Activated naive CD4-positive, alpha-beta T cell treated with anti-CD3 and anti-CD28 coated beads for 36 hours (primary cell): ENCODE measurements around the gene XIAP. TPM values are rescaled to one million over a fixed set of nuclear protein-coding genes. Genes with fewer than 3 reads are reported as not detected.
"Not testable (repeated sequence)": the region's sequence is repeated elsewhere in the genome, so short reads cannot be mapped to it uniquely, and the experiment has no call there.

ENCODE experiments used
- CTCF ChIA-PET: fragments of 350-600 bp; sonication (Branson Sonifier 250); formaldehyde crosslinking; loops from one replicate; lab custom pipeline; 2021; ENCODE audit warnings: antibody characterized with exemption; lab: Charles Lee
- DNase-seq: peaks from one replicate; pipeline ENCODE4 v3.0.0-alpha.2; 2020
- H3K27ac Mint-ChIP-seq: one replicate; pipeline ENCODE4 v1.8.0; 2021; ENCODE audit warnings: mild to moderate bottlenecking, mixed read lengths
- H3K27me3 Mint-ChIP-seq: one replicate; pipeline ENCODE4 v1.8.0; 2021; ENCODE audit warnings: low read depth, mixed read lengths
- H3K36me3 Mint-ChIP-seq: one replicate; pipeline ENCODE4 v1.8.0; 2021; ENCODE audit warnings: low read depth, mixed read lengths
- H3K4me1 Mint-ChIP-seq: one replicate; pipeline ENCODE4 v1.8.0; 2021; ENCODE audit warnings: low read depth, mixed read lengths
- H3K4me3 Mint-ChIP-seq: one replicate; pipeline ENCODE4 v1.8.0; 2021; ENCODE audit warnings: mild to moderate bottlenecking, moderate library complexity, mixed read lengths
- H3K9me3 Mint-ChIP-seq: one replicate; pipeline ENCODE4 v1.8.0; 2021; ENCODE audit warnings: mixed read lengths
- intact Hi-C: fragments of 100-400 bp; cut with micrococcal nuclease; formaldehyde crosslinking; loops from one replicate; pipeline ENCODE4 v1.15.1; 2023
- total RNA-seq, 2 experiments: library from RNA; stranded (reverse); gene quantifications; one replicate each; pipeline ENCODE4 v1.2.3, GENCODE V29; 2021

The XIAP gene
- total RNA-seq, 2 experiments from 2014 or later = 24.0 to 24.5 TPM

DNA sequence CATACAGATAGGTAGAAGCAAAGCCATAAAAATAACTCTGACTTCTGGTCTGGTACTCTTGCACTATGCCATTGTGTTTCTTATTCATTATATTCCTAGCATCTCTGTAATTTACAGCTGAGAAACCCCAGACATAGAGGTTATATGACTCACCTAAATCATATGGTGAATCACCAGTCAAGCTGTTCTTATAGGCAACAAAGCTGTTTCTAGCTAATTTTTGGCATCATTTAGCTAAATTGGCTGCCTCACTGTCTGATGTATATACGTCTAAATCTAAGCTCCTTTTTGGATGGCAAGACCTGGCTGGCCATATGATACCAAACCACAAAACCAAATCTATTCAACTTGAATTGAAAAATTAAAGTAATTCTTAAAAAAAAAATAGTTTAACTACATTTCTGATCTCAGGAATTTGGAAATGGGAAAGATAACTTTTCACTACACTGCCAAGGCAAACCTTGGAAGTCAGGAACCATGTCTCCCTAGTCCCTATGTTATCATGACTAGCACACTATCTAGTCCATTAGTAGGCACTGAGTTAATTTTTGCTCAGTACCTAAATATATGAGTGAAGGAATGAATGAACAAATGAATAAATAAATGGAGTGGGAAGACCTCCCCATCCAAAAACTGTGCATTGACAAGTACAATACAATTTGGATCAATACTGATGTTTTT is 60.4 kb downstream of the XIAP start:
- Mint-ChIP-seq H3K9me3 (no peaks in the 10 kb centered on the region), H3K36me3 (no peaks in the 10 kb centered on the region), H3K27ac (no peak overlapping the region), H3K4me3 (no peak overlapping the region), H3K4me1 (no peaks in the 10 kb centered on the region), H3K27me3 (no peaks in the 10 kb centered on the region)
- CTCF ChIA-PET = interaction anchor here (0.7 kb wide), 1 partner anchor 1017 kb away, joined by 3 read pairs; no protein-coding TSS in a partner anchor
- intact Hi-C loops = loop anchor here (1.0 kb wide), 1 partner anchor 33 kb away; no protein-coding TSS in a partner anchor
- DNase-seq = no peak

DNA sequence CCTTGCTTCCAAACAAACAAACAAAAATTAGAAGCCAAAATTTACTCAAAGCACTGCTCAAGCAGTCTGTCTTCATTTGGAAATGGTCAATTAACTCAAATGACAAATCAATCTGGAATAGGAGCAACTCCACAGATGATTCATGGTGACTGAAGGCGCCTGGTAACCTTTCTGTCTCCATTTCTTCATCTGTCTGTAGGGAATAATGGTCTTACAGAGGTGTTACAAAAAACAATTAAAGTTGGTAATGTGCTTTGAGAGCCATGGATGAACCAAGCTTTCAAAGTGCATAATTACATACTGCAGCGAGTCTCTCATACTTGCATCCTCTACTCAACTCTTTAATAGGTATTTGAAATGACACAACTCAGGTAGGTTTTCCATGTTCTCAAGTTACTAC is 63.4 kb downstream of the XIAP start:
- Mint-ChIP-seq H3K27me3 (no peaks in the 10 kb centered on the region), H3K4me1 (no peaks in the 10 kb centered on the region), H3K4me3 (no peak overlapping the region), H3K9me3 (no peaks in the 10 kb centered on the region), H3K36me3 (no peaks in the 10 kb centered on the region), H3K27ac (no peak overlapping the region)
- DNase-seq = no peak
- CTCF ChIA-PET = interaction anchor here (0.6 to 1.0 kb wide), 2 partner anchors 87 to 90 kb away, joined by 3 to 4 read pairs; no protein-coding TSS in a partner anchor
- intact Hi-C loops = no loop called here

DNA sequence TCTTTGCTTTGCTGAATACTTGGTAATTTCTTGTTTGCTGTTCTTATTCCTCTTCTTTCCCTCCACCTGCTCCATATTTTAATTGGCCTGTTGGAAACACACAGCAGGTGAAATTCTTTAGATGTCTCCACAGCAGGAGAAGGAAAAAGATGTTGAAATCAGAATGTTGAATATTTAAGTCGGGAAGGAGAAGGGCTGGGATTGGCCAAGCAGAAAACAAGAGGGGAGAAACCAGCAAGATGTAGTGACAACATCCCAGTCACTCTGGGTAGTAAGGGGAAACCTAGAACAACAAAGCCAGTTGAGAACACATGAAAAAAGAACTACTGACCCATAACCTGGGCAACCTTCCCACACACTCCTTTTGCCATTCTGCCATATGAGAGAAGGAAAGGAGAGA is 64.3 kb downstream of the XIAP start:
- Mint-ChIP-seq H3K9me3 (no peaks in the 10 kb centered on the region), H3K4me3 (no peak overlapping the region), H3K4me1 (no peaks in the 10 kb centered on the region), H3K27ac (no peak overlapping the region), H3K36me3 (no peaks in the 10 kb centered on the region), H3K27me3 (no peaks in the 10 kb centered on the region)
- intact Hi-C loops = no loop called here
- CTCF ChIA-PET = no interaction called here
- no peak for DNase-seq

DNA sequence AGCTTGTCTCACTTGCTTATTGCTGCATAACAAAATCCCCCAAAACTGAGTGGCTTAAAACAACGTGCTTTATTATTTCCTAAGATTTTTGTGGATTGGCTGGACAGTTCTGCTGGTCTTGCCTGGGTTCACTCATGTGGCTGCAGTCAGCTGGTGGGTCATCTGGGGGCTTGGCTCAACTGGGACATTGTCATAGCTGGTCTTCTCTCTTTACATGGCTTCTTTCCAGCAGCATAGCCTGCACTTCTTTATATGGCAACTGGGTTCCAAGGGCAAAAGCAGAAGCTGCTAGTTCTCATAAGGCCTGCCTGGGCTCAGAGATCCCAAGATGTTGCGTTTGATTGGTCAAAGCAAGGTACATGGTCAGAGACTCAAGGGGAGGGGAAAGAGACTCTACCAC is 68.0 kb downstream of the XIAP start:
- Mint-ChIP-seq H3K27me3 (no peaks in the 10 kb centered on the region), H3K4me3 (no peak overlapping the region), H3K27ac (no peak overlapping the region), H3K9me3 (no peaks in the 10 kb centered on the region), H3K36me3 (peaks cover 2% of the 10 kb centered on the region), H3K4me1 (no peaks in the 10 kb centered on the region)
- DNase-seq = no peak
- CTCF ChIA-PET = no interaction called here
- intact Hi-C loops = no loop called here

DNA sequence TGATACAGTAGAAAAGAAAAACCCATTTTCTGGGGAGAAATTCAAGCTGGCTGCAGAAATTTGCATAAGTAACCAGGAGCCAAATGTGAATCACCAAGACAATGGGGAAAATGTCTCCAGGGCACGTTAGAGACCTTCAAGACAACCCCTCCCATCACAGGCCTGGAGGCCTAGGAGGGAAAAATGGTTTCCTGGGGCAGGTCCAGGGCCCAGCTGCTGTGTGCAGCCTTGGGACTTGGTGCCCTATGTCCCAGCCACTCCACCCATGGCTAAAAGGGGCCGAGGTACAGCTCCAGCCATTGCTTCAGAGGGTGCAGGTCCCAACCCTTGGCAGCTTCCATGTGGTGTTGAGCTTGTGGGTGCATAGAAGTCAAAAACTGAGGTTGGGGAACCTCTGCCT is 72.2 kb downstream of the XIAP start:
- intact Hi-C loops, CTCF ChIA-PET, H3K36me3 Mint-ChIP-seq: not testable (repeated sequence)

DNA sequence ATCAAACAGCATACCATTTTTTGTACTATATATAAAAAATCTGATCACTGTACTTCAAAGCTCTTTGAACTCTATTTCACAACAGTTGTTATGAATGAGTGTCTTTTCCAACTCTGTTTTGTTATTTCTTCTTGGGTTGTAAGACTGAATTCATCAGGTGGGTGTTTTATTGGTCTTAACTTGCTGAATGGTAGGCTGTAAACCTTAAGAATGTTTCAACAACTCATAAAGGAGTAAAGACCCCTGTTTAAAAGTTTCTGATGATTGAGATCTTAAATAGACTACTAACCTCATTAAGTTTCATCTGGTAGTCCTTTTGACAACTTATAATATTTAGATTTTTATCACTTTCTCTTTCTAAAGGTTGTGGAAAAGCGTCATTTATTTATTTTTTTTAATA is 83.2 kb downstream of the XIAP start:
- no peaks in the 10 kb centered on the region for H3K27me3 Mint-ChIP-seq
- H3K4me3 Mint-ChIP-seq = no peak overlapping the region
- intact Hi-C loops = no loop called here
- H3K4me1 Mint-ChIP-seq = no peaks in the 10 kb centered on the region
- no peaks in the 10 kb centered on the region for H3K9me3 Mint-ChIP-seq
- no peak overlapping the region for H3K27ac Mint-ChIP-seq
- DNase-seq = no peak
- CTCF ChIA-PET = no interaction called here
- H3K36me3 Mint-ChIP-seq = no peaks in the 10 kb centered on the region

More for the DNA sequence above, 72.2 kb downstream of the XIAP start:
- not testable (repeated sequence) for H3K9me3 Mint-ChIP-seq, H3K4me3 Mint-ChIP-seq, DNase-seq, H3K4me1 Mint-ChIP-seq, H3K27me3 Mint-ChIP-seq, H3K27ac Mint-ChIP-seq

DNA sequence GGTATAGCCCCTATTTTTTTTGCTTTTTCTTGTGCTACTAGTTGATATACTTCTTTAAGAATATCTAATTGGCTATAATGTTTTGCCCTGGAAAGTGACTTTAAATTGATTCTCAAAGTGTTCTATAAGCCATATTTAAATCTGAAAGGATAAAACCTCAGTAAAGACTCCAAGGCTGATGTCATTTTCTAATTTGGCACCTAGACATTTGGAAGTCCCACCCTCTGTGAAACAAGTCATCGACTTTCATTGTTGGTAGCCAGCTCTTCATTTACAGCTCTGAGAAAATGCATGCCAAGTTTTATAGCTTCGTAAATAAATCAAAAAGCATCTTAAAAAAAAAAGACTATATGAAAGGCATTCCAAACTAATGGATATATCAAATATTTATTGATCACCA is 83.6 kb downstream of the XIAP start:
- H3K27me3 Mint-ChIP-seq = no peaks in the 10 kb centered on the region
- CTCF ChIA-PET = no interaction called here
- H3K9me3 Mint-ChIP-seq = no peaks in the 10 kb centered on the region
- H3K36me3 Mint-ChIP-seq = no peaks in the 10 kb centered on the region
- H3K4me1 Mint-ChIP-seq = no peaks in the 10 kb centered on the region
- no peak overlapping the region for H3K4me3 Mint-ChIP-seq
- no peak overlapping the region for H3K27ac Mint-ChIP-seq
- intact Hi-C loops = no loop called here
- DNase-seq = no peak

DNA sequence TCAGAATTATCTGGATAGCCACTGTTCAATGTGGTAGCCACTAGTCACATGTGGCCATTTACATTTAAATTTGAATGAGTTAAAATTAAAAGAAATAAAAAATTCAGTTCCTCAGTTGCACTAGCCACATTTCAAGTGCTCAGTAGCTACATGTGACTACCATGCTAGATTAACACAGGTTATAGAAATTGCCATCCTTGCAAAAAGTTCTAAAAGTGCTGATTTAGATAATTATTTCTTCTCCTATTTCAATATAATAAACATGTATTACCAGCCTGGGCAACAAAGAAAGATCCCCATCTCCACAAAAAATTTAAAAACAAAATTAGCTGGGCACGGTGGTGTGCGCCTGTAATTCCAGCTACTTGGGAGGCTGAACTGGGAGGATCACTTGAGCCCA is 90.0 kb downstream of the XIAP start:
- CTCF ChIA-PET = no interaction called here
- DNase-seq = no peak
- no peaks in the 10 kb centered on the region for H3K36me3 Mint-ChIP-seq
- H3K4me3 Mint-ChIP-seq = no peak overlapping the region
- no peaks in the 10 kb centered on the region for H3K27me3 Mint-ChIP-seq
- H3K27ac Mint-ChIP-seq = no peak overlapping the region
- intact Hi-C loops = no loop called here
- no peaks in the 10 kb centered on the region for H3K9me3 Mint-ChIP-seq
- no peaks in the 10 kb centered on the region for H3K4me1 Mint-ChIP-seq

DNA sequence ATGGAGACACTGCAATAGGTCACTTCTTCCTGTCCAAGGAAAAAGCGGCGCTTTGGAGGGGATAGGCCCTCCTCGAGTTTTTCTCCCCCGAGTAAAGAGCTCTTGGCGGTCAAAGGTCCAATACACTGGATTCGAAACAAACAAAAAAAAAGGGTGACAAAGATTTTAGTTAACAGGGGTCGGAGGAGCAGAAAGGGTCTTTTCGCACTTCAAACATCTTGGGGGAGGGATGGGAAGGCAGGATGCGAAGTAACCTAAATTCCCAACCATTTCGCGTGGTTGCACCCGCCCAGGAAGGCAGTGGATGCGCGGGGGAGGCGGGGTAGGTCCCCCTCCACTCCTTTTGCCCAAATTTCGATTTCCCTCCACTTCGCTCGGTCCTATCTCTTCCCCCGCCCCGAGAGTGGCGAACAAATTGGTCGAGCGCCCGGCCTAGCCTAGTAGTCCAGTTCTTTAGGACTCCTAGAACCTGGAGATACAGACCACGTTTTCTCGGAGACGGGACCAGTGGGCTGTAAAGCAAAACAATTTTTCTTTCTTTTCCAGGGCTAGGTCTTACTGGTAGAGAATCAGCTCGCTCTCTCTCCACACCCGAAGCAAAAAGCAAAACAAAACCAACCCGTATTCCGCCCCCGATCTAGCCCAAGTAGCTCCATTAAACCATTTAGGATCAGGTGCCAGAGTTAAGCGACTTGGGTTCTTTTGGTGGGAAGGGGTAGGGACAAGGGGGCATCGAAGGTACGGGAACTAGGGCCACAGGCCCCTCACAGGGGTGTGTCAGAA is 99.6 kb downstream of the XIAP start:
- H3K27ac Mint-ChIP-seq = peak overlapping the region; percentile 99
- peak; percentile 18 for DNase-seq
- H3K4me3 Mint-ChIP-seq = peak overlapping the region; percentile 96
- H3K9me3 Mint-ChIP-seq = no peaks in the 10 kb centered on the region
- H3K4me1 Mint-ChIP-seq = peaks cover 8% of the 10 kb centered on the region
- H3K36me3 Mint-ChIP-seq = peaks cover 10% of the 10 kb centered on the region
- H3K27me3 Mint-ChIP-seq = no peaks in the 10 kb centered on the region
- CTCF ChIA-PET = interaction anchor here (0.9 to 2.6 kb wide), 4 partner anchors 17 to 126 kb away, joined by 3 to 12 read pairs (median 6); no protein-coding TSS in a partner anchor
- intact Hi-C loops = loop anchor here (1.0 to 5.0 kb wide), 13 partner anchors 17 to 1338 kb away; partner anchors contain the start of genes SH2D1A and XIAP

DNA sequence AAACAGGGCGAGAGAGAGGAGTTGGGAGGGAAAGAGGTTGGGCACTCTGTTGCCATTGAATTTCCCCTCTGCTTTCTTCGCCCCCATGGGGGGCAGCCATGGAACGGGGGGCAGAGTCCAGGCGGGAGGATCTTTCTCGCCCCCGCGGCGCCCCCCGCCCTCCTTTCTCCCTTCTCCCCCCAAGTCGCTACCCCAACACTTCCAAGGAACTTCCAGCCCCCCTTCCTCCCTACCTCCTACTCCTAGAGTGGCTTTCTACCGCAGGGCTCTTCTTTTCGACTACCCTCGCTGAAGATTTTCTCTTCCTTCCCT is 101.1 kb downstream of the XIAP start:
- Mint-ChIP-seq H3K9me3 (no peaks in the 10 kb centered on the region), H3K27ac (peak overlapping the region; percentile 99), H3K4me1 (peaks cover 19% of the 10 kb centered on the region), H3K4me3 (peak overlapping the region; percentile 96), H3K27me3 (no peaks in the 10 kb centered on the region), H3K36me3 (peaks cover 10% of the 10 kb centered on the region)
- DNase-seq = no peak
- intact Hi-C loops = loop anchor here (1.0 to 5.0 kb wide), 13 partner anchors 15 to 1336 kb away; partner anchors contain the start of genes SH2D1A and XIAP
- CTCF ChIA-PET = interaction anchor here (0.6 to 1.7 kb wide), 3 partner anchors 11 to 126 kb away, joined by 3 to 8 read pairs (median 3); no protein-coding TSS in a partner anchor

DNA sequence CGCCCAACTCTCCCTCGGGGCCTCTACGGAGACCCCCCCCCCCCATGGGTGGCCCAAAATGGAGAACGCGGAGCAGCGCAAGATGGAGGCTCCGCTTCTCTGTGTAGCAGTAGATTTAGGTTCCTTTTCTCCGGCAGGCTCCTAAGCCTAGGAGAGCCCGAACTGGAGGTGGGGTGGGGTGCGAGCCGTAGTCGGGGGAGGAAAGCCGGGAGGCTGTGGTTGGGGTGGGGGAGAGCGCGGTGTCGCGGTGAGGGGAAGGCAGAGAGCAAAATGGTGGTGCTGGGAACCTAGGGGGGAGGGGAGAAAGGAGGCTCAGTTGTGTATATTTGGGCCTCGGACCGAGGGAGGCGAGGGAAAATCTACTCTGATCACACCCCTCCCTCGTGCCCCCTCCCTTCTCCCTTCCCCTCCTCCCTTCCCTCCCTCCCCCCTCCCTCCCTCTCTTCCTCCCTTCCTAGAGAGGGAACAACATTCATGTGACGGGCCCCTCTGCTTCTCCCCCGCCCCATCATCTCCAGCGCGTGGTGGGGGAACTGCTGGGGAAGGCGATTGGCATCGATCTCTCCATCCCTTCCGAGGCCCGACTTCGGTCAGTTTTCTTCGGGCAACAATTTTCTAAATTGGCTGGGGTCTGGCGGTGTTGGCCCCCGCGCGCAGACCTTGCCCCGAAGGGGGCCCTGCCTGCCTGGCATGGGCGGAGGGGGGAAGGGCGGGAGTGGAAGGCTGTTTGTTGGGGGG is 101.6 kb downstream of the XIAP start, which contains the start of gene STAG2:
Gene STAG2 (plus strand): TSS at position 439 of the 738 bp plus-strand sequence. CDS start 60,922 bp downstream, outside the sequence.
- DNase-seq = peak; percentile 72
- intact Hi-C loops = loop anchor here (2.0 to 5.0 kb wide), 6 partner anchors 49 to 1336 kb away; partner anchors contain the start of gene SH2D1A
- Mint-ChIP-seq H3K27me3 (no peaks in the 10 kb centered on the region), H3K4me1 (peaks cover 21% of the 10 kb centered on the region), H3K4me3 (peak within 1 kb of the TSS; percentile 96), H3K9me3 (no peaks in the 10 kb centered on the region), H3K36me3 (peaks cover 10% of the 10 kb centered on the region), H3K27ac (peak within 1 kb of the TSS; percentile 99)
- CTCF ChIA-PET = interaction anchor here (0.6 to 1.7 kb wide), 4 partner anchors 11 to 125 kb away, joined by 3 to 8 read pairs (median 4); no protein-coding TSS in a partner anchor
